ENCODE results near the gene AMPH.

DNA sequence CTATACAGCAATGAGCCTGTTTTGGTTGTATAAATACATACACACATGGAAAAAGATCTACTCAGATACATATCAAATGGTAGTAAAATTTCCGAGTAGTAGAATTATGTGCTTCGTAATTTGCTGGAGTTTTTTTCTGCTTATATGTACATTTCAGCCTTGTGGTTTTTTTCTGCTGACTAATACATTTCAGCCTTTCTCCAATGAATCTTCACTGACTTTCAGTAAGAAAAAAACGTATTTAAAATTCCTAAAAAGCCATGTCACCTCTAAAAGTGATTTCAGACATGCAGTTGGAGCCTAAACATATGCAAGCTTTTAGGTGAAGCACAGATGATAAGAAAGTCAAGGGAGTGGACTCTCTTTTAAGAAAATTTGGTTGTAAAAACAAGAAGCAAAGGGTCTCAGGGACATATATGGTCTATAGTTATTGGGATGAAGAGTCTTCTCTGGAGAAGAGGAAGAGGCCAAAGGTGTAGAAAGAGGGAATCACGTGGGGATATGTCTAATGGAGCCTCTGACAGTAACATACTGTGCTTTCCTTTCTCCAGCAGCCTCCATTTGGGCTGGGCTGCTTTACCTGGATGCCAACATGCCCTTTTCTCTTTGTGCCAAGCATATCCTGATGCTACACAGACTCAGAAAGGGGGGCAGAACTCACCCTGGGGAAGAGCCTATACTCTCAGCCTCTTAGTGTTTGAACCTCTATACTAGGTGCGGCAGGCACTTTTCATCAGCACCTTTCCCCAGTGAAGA is 2.4 kb downstream of the AMPH start:
- TF ChIP-seq, protein P1, sequence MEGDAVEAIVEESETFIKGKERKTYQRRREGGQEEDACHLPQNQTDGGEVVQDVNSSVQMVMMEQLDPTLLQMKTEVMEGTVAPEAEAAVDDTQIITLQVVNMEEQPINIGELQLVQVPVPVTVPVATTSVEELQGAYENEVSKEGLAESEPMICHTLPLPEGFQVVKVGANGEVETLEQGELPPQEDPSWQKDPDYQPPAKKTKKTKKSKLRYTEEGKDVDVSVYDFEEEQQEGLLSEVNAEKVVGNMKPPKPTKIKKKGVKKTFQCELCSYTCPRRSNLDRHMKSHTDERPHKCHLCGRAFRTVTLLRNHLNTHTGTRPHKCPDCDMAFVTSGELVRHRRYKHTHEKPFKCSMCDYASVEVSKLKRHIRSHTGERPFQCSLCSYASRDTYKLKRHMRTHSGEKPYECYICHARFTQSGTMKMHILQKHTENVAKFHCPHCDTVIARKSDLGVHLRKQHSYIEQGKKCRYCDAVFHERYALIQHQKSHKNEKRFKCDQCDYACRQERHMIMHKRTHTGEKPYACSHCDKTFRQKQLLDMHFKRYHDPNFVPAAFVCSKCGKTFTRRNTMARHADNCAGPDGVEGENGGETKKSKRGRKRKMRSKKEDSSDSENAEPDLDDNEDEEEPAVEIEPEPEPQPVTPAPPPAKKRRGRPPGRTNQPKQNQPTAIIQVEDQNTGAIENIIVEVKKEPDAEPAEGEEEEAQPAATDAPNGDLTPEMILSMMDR (IDR thresholded peaks at IDR 0.05; ENCODE audit: insufficient read depth, low read length): no peak
- no peak for TF ChIP-seq SPI1 (IDR thresholded peaks at IDR 0.05; ENCODE audit: borderline replicate concordance, low read depth)
- no peak for TF ChIP-seq POLR2AphosphoS5 (IDR thresholded peaks at IDR 0.05; ENCODE audit: low read depth)
- TF ChIP-seq, protein P2, sequence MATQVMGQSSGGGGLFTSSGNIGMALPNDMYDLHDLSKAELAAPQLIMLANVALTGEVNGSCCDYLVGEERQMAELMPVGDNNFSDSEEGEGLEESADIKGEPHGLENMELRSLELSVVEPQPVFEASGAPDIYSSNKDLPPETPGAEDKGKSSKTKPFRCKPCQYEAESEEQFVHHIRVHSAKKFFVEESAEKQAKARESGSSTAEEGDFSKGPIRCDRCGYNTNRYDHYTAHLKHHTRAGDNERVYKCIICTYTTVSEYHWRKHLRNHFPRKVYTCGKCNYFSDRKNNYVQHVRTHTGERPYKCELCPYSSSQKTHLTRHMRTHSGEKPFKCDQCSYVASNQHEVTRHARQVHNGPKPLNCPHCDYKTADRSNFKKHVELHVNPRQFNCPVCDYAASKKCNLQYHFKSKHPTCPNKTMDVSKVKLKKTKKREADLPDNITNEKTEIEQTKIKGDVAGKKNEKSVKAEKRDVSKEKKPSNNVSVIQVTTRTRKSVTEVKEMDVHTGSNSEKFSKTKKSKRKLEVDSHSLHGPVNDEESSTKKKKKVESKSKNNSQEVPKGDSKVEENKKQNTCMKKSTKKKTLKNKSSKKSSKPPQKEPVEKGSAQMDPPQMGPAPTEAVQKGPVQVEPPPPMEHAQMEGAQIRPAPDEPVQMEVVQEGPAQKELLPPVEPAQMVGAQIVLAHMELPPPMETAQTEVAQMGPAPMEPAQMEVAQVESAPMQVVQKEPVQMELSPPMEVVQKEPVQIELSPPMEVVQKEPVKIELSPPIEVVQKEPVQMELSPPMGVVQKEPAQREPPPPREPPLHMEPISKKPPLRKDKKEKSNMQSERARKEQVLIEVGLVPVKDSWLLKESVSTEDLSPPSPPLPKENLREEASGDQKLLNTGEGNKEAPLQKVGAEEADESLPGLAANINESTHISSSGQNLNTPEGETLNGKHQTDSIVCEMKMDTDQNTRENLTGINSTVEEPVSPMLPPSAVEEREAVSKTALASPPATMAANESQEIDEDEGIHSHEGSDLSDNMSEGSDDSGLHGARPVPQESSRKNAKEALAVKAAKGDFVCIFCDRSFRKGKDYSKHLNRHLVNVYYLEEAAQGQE (IDR thresholded peaks at IDR 0.05; ENCODE audit: insufficient replicate concordance, low read depth): no peak

Data from HL-60 (cell line).